Ectodermal cell (in vitro differentiated cells): ENCODE results near the gene GTF2H1.

Experiments
- H3K27ac ChIP-seq: 2 replicates; pipeline ENCODE4 v1.7.0; 2013; ENCODE audit warnings: mild to moderate bottlenecking, low read depth, low read length; ENCODE audit not compliant: insufficient read depth, poor library complexity, severe bottlenecking
- H3K27me3 ChIP-seq: 2 replicates; pipeline ENCODE4 v1.7.0; 2013; ENCODE audit warnings: mild to moderate bottlenecking, low read length; ENCODE audit not compliant: insufficient read depth, control insufficient read depth, poor library complexity, severe bottlenecking
- H3K36me3 ChIP-seq: one replicate; pipeline ENCODE4 v1.7.0; 2013; ENCODE audit warnings: low read length; ENCODE audit not compliant: control insufficient read depth, insufficient read depth
- H3K4me1 ChIP-seq: one replicate; pipeline ENCODE4 v1.7.0; 2013; ENCODE audit warnings: low read length; ENCODE audit not compliant: control insufficient read depth, insufficient read depth
- H3K4me3 ChIP-seq: 2 replicates; pipeline ENCODE4 v1.7.0; 2013; ENCODE audit warnings: low read depth, low read length, control low read depth; ENCODE audit not compliant: insufficient read depth
- H3K9me3 ChIP-seq: 2 replicates; pipeline ENCODE4 v1.7.0; 2013; ENCODE audit warnings: mild to moderate bottlenecking, low read length, moderate library complexity; ENCODE audit not compliant: control insufficient read depth
- WGBS, 2 experiments: methylation state at CpG; one replicate each; pipeline ENCODE4 v1.1.7; 2013; ENCODE audit warnings: missing lambda C conversion rate in 2 of 2; 5-methylcytosine and 5-hydroxymethylcytosine counted together

Gene GTF2H1

GRCh38 chr11:18416459-18416858 lies 94.1 kb downstream of the GTF2H1 start:
- H3K4me3 ChIP-seq = no peak overlapping the region
- no peaks in the 10 kb centered on the region for H3K36me3 ChIP-seq
- no peaks in the 10 kb centered on the region for H3K4me1 ChIP-seq
- H3K27ac ChIP-seq = no peak overlapping the region
- H3K9me3 ChIP-seq = no peaks in the 10 kb centered on the region
- WGBS, 2 experiments = 86 to 87% methylated on average over 2 to 3 of the region's 3 CpGs
- H3K27me3 ChIP-seq = no peaks in the 10 kb centered on the region
